Mesenteric fat pad (tissue), 1 donor: ENCODE results near the gene SMIM45.
A peak's percentile ranks its signal among the peaks of the same experiment; 100 is the strongest.

Source experiments
- DNase-seq: peaks from one replicate; pipeline ENCODE4 v3.0.0-alpha.2; 2020; ENCODE audit warnings: low spot score
- donor health status: DM: yes; HTN: yes; CAD: no.

SMIM45 gene

DNA sequence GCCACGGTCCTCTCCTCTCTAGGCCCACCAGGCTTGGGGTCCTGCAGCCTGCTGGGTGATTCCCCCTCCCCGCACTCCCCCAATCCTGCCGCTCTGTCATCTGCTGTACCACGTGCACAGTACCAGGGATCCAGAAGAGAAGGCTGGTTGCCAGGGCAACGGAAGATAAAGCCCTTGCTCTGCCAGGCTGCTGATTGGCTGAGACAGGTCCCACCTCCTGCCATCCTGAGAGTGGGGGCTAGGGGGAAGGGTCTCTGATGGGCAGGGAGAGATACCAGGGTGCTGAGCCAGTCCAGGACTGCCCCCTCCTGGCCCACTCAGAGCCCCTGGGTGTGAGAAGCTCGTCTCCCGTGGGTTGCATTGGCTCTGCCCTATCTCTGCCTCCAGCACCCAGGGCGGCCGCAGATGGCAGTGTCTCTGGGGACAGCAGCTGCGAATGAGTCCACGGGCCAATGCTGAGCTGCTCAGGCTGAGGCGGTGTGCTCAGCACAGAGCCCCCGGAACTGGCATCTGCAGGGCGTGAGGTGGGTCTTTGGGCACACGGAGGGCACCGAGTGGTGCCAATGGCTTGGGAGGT, at the start of gene SMIM45:
Gene SMIM45 (plus strand): TSS at position 253 of the 577 bp plus-strand sequence.
- no peak for DNase-seq

DNA sequence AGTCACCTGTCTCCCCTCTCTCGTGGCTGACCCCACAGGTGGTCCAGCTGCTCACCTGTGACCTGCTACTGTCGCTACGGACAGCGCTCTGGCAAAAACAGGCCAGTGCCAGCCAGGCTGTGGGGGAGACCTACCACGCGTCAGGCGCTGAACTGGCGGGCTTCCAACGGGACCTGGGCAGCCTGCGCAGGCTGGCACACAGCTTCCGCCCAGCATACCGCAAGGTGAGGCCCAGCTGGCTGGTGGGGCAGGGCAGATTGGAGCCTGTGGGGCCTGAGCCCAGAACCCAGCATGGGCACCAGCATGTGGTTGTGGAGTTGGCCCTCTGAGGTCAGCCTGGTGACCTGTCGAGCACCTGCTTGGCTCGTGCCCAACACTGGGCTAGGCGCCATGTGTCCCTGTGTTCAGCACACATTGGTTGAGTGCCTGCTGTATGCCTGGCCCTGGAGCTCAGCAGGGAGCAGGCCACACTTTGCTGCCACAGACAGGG, 49.0 kb upstream of the SMIM45 start:
- peak; percentile 82 for DNase-seq

DNA sequence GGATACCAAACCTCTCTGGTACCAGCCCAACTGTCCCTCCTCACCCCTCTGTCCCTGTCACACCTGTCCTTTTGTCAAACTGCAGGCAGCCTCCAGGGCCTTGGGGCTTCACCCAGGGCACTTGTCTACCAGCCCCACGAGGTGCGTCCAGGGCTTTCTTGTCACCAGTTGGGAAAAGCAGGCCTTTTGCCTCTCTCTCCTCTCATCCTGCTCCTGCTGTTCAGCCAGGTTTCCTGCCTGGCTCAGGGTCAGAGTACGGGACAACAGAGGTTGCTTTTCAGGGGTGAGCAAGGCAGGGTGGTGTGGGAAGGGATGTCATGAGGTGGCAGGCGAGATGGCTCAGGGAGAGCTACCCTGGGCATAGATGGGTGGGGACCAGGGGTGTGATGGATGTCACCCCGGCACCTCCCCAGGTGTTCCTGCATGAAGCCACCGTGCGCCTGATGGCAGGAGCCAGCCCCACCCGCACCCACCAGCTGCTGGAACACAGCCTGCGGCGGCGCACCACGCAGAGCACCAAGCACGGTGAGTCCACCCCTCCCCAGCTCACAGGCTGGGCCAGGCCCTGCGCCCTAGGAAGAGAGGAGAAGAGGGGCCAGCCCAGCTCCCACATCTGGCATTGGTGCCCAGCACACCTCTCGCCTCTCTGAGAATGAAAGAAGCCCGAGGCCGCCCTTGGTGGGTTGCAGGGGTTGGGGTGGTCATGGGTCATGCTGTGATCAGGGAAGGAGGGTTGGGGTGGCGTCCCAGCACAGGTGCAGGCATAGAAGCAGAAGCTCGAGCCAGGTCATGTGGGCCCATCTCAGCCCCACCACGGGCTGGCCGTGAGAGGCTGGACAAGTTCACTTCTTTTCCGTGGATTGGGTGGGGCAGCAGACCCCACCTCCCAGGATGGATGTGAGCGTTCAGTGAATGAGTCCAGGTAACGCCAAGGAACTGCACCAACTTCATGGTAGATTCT, 47.2 kb upstream of the SMIM45 start:
- DNase-seq = no peak

DNA sequence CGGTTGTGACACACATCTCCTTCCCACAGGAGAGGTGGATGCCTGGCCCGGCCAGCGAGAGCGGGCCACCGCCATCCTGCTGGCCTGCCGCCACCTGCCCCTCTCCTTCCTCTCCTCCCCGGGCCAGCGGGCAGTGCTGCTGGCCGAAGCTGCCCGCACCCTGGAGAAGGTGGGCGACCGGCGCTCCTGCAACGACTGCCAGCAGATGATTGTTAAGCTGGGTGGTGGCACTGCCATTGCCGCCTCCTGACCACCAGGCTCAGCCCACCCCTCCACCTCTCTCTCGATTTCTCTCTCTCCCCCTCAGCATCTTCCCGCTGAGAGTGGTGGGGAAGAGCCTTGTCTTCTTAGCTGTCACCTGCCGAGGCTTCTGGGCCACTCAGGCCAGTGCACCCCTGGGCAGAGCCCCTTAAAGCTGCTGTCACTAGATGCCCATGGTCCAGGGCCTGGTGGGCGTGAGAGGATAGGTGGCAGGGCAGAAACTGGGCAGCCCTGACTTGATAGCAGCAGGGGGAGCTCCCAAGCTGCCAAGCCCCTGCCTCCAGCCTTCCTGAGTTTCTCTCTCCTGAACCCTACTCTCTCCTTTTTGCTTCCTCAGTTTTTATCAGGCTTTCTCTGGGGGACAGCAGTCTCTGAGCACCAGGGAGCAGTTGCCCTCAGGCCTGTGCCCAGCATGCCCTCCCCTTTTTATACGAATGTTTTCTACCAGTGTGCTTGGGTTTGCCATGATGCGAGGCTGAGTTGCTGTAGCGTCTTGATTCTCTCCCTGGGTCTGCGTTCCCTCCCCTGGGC, 46.3 kb upstream of the SMIM45 start:
- DNase-seq = no peak

DNA sequence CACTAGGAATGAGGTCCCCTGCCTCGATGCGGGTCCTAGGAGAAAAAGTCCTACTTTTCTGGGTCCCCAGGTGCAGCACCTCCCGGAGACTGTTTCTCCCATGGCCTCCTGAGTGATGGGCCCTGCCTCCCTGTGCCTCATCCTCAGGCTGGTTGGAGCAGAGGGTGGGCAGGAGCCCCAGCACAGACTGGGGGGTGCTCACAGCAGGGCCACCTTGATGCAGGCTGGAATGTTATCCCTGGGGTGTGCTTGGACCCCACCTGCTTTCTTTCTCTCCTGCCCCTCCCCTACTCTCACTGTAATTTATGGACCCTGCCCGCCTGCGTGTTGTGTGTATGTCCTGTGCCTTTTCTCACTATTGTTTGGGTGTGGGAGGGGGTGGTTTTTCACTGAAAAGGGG, 45.1 kb upstream of the SMIM45 start:
- DNase-seq = no peak

DNA sequence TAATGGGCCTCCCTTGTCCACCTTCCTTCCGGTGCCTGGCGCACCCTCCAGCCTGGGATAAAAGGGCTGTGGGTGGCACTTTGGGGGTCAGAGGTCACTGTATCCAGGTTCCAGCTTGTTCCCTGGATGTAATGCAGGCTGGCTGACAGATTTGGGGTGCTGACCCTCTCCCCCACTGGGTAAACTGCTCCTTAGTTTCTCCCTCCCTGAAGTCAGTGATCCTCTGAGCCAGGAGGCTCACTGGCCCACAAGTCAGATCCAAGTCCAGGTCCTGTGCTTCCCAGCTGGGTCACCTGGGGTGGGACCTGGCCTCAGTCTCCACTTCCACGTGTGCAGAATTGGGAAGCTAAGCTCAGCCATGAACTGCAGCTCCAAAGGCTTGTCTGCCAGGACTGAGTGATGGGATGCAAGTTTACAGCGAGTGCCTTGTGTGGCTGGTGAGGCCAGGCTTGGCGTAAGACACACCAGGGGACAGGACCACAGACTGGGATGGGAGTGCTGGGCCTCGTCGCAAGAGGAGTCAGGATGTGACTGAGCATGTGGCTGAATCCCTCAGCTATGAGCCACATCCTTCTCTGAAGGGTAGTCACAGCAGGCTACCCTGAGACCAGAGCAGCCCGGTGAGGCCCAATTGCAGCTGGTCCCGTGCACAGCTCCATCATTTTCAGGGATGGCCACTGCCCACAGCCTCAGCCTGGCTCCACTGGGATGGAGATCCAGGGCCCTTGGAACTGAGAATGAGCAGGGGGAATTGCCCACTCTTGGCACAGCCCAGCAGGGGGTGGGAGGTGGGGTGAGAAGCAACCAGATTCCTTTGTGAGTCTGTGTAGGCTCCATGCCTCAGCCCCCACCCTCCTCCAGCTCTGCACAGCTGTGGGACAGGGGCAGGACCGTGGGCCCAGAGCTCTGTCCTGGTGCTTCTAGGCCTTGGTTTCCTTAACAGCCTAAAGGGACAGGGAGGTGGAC, 44.2 kb upstream of the SMIM45 start:
- no peak for DNase-seq

DNA sequence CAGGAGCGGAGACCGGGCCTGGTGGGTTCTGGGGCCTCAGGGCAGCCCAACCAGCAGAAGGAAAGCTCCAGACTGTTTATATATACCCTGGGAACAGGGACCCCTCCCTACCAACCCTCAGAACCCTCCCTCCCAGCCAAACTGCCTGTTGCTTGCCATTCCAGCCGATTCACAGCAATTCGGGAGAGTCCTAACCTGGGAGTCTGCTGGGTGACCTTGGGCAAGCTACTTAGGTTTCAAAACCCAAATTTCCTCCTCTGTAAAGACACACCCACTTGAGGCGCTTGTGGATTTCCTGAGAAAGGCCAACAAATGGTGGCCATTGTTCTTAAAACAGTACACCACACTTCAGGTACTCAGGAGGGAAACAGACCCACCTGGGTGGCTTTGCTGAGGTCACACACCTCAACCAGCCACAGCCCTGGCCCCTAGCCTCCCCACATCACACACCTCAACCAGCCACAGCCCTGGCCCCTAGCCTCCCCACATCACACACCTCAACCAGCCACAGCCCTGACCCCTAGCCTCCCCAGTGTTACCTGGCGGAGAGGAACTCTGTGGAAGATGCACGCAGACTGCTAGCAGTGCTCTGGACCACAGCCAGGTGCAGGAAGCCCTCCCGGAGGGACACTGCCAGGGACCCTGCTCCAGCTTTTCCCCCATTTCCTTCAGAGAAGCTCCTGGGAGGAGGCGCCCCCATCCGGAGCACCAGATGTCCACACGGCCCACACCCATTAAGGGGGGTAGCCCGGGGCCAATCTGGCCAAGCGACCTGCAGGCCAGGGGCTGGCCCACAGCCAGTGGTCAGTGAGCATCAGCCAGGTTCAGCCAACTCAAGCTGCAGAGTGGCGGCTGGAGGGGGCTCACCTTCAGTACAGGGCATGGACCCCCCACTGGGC, 43.3 kb upstream of the SMIM45 start:
- DNase-seq = no peak

DNA sequence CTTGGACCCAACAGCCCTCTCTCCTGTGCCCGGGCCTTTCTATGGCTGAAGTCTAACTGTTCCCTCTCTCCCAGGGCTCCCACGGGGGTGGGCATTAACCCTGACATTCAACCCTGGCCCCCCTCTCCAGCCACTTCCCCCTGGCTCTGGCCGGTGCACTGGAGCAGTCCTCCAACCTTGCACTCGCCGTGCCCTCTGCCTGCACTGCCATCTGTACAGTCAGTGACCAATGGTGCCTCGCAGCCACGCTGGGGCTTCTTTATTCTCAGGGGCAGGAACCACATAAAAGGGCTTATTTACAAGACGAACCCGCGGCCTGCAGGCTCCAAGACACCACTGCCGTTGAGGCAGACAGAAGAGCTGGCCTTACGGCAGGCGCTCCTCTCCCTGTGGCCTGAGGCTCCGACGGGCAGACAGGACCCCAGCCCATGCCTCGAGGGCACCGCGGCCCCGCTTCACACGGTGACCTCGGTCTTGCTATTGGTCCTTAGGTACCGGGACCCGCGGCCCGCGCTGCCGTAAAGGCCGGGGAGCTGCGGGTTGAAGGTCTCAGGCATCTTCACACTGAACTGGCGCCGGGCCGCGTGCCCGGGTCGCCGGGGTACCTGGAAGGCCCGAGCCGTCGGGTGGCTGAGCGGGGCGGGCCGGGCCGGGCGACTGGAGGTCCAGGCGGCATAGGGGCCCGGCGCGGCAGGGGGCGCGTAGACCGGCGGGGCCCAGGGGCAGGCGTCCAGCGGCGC, 42.5 kb upstream of the SMIM45 start:
- DNase-seq = no peak

DNA sequence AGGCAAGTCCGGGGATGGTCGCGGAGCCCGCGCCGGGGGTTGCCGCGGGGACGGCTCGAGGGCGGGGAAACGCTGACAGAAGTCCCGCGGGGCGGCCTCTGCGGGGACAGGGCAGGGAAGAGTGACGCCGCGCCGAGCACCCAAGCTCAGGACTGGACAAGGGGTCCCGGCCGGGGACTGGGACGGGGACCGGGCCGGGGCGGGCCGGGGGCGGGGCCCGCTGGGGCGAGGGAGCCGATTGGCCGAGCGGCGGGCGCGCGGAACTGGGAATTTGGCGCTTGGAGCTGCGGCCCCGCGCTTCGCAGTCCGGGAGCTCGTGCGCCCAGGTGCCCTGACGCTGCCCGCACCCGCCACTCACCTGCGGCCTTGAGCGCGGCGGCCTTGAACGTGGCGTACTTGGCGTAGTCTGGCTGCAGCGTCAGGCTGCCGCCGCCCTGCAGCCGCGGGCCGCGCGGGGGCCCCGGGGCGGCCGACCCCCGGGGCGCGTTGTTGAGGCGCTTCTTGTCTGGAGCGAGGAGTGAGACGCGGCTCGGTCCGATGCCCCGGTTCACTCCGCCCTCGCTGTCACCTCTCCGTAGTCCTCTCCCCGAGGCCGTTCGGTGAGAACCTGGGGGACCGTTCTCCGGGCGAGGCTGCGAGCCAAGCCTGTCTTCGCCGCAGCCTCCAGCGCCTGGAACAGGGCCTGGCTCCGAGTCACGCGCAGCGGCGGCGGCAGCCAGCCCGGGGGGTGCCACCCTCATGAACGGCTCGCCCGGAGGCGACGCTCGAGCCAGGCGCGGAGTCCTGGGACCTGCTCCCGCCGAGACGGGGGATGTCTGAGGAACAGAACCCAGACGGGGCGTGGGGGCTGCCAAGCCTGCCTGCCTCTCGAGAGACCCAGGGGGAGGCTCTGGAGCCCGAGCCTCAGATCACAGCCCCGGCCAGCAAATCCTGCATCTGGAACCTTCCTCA, 41.6 kb upstream of the SMIM45 start:
- no peak for DNase-seq

DNA sequence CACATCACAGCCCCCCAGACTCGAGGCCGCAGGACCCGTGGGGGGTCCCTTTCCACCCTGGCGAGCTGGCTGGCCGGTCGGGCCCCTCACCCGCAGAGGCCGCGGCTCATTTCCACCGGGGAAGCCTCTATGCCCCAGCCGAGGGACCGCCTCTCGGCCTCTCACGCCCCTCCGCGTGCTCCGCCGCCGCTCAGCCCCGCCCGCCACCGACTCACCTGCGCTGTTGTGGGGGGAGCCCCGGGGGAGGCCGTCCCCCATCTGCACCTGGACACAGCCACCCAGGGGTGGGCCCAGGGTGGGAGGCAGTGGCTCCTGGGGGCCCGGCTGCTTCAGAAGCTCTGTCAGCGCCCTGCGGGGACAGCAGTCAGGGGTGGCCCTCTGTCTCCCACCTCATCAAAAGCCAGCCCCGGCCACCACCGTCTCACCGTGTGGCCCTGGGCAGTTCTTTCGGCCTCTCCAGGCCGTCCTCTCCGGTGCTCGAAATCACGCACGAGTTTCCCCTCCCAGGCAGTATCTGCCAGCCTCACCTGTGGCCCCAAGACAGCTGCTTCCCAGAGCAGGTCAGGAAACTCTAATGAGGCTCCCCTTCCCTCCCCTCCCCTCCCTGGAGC, 40.8 kb upstream of the SMIM45 start:
- DNase-seq = no peak

DNA sequence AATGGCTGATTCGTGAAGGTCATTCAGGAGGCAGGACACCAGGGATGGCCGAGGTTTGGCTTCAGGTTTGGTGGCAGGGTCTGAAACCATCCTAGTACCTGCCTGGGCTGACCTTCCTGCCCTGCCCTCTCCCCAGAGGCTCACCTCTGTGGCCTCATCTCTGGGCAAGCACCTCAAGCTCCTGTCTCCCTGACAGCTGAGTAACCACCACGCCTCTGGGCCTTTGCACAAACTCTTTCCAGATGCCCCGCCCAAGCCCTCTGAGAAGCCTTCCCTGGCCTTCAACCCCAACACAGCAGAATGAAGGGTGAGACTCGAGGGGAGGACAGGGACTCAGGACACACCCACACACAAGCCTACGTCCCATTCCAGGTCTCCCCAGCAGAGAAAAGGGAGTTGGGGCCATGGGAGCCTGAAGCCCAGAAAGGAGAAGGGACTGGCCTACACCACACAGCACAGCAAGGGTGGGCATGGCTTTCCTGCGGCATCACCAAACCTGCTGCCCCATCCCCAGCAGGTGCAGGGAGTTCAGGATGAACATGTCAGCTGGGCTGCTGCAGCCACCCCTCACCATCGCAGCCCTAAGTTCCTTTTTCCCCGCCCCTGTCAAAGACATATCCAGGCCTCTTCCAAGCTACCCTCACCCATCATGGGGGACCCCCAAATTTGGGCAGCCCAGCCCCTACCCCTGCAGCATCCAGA, 39.5 kb upstream of the SMIM45 start:
- DNase-seq = no peak

DNA sequence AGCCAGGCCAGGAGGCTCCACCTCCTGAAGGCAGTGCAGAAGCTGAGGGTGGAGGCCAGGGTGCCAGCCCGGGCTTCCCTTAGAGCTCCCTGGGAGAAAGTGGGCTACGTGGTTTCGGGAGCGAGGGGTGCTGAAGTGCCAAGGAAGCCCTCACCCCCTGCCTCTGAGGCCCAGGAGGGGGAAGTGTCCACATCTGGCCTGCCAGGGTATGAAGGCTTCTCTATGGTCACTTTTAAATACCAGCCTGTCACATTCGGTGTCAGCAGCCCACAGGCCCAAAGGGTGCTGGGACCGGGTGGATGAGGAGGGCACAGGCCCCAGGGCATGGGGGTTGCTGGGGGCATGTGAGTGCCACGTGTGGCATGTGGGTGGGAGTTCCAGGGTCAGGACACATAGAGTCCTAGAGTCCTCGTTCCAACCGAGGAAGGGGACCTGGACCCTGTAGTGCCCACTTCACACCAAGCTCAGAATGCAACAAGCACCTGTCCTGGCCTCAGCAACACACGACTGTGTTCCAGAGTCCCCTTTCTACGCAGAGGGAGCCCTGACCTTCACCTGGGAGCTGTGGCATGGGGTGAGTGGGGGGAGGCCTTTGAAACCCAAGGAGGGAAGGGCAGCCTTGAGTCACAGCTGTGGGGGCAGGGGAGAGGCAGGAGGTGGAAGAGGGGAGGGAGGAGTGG, 38.8 kb upstream of the SMIM45 start:
- no peak for DNase-seq

DNA sequence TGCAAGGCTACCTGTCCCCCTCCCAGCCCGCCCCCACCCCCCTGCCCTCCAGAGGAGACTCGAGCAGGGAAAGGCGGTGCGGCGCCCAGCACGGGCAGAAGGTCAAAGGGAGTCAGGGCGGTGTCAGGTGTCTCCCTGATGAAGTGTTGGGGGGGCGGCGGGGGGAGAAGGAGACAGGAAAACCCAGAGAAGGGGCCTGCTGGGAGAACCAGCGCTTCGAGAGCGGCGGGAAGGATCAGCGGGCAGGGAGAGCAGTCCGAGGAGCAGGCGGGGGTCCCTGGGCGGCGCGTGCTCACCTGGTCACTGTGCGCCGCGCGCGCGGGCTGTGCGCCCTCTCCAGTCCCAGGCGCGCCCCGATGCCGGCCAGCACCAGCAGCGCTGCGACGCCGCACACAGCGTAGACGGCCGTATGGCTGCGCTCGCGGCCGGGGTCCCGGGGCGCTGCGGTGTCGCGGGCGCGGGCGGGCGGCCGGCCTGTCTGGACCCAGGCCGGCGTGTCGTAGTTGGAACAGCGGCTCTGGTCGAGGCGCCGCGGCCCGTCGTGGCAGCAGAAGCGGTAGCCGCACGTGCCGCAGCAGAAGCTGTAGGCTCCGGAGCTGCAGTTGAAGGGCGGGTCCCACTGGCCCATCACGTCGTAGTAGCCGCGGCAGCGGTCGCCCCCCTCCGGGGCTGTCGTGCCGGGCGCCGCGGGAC, 38.0 kb upstream of the SMIM45 start:
- DNase-seq = no peak

DNA sequence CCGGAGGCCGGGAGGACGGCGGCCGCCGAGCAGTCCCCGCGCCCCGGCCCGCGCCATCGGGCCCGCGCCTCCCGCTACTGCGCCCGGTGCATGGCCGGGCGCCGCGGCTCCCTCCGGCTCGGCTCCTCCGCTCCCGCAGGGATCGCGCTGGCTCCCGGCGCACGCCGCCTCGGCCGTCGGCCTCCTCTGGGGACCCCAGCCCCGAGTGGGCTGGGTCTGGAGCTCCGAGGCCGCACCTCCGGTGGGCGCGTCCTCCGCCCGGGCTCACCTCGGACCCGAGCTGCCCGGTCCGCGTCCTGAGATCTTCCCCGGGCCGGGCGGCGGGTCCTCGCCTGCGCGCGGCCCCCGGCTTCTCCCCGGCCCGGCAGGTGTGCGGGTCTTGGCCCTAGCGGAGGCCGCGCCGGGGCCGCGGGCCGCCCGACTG, 37.3 kb upstream of the SMIM45 start:
- DNase-seq = no peak

DNA sequence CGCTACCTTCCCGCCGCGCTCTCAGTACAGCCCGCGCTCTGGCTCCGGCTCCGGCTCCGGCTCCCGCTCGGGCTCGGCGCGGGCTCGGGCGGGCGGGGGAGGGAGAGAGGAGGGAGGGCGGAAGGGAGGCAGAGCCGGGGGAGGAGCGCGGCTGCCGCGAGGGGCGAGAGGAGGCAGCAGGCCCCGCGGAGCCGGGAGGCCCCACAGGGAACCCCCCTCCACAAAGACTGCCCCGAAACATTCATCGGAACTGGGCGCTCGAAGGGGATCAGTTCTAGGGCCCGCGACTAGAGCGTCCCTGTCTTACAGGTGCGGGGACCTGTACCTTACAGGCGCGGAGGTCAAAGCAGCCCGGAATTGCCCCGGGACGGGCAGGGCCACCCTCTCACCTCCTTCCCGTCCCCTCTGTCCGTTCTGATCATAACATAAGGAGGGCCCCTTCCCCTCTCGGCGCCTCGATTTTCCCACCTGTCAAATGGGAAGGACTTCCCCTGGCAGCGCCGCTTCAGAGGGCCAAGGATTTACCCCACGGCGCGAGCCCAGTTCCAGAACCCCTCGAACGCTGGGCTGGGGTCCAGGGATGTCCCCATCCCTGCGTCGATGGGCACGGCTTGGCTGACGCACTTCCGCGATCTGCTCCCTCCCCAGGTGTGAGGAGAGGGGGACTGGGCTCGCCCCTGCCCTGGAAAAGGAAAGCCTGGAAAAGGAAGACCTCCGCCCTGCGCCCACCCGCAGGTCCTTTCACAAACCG, 36.7 kb upstream of the SMIM45 start, which contains the start of gene SHISA8:
Gene SHISA8 (minus strand): TSS at position 40 of the 751 bp plus-strand sequence. CDS start 407 bp downstream, outside the sequence.
- no peak for DNase-seq
